ENCODE data around the gene TBC1D28.
A peak's percentile ranks its signal among the peaks of the same experiment; 100 is the strongest.
"Not testable (repeated sequence)": the region's sequence is repeated elsewhere in the genome, so short reads cannot be mapped to it uniquely, and the experiment has no call there.

The TBC1D28 gene

GRCh38 chr17:18634550-18635263 is 9.5 kb downstream of the TBC1D28 start:
- H3K27ac Mint-ChIP-seq; H3K4me1 Mint-ChIP-seq (ENCODE audit: low read depth); H3K9me3 Mint-ChIP-seq; H3K36me3 Mint-ChIP-seq (ENCODE audit: low read depth): not testable (repeated sequence)
- peak overlapping the region; percentile 73 for H3K4me3 Mint-ChIP-seq
- peaks cover 19% of the 10 kb centered on the region for H3K27me3 Mint-ChIP-seq

DNA sequence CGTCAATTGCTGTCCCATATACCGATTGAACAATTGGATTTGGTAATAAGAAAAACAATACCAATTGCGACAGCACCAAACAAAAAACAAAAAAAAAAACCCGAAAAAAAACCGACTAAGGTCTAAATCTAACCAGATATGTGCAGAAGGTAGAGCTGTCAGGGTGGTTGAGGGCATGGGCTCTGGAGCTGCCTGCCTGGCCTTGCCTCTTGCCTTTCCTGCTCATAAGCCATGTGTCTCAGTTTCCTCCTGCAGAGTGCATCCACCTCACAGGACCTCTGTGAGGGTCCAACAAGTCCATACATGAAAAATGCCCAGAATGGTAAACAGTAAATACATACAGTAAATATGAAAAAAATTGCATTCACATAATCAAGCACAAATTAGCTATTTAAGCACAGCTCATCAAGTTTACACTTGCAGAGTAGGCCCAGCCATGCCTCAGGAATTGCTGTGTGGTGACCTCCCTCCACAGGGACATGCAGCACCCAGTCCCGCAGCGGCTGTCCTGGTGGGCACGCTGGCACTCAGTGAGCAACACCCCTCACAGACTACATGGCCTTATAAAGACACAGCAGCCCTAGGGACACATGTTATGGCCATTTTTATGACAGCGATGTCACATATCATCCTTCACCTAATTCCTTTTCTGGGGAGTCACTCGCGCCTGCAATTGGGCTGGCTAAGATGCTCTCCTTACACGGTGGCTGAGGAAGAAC is 17.9 kb downstream of the TBC1D28 start:
- no peaks in the 10 kb centered on the region for H3K36me3 Mint-ChIP-seq (ENCODE audit: low read depth)
- peaks cover 5% of the 10 kb centered on the region for H3K27me3 Mint-ChIP-seq
- no peak overlapping the region for H3K27ac Mint-ChIP-seq
- peaks cover 15% of the 10 kb centered on the region for H3K4me1 Mint-ChIP-seq (ENCODE audit: low read depth)
- H3K4me3 Mint-ChIP-seq, result peak overlapping the region; percentile 46
- no peaks in the 10 kb centered on the region for H3K9me3 Mint-ChIP-seq

- H3K9me3 Mint-ChIP-seq; H3K36me3 Mint-ChIP-seq (ENCODE audit: low read depth); H3K27me3 Mint-ChIP-seq: not testable (repeated sequence)
- Mint-ChIP-seq H3K4me3 (peak overlapping the region; percentile 90), H3K4me1 (ENCODE audit: low read depth) (peaks cover 15% of the 10 kb centered on the region), H3K27ac (peak overlapping the region; percentile 89)
These were observed 18.6 kb downstream of the TBC1D28 start for GRCh38 chr17:18625509-18626104.

DNA sequence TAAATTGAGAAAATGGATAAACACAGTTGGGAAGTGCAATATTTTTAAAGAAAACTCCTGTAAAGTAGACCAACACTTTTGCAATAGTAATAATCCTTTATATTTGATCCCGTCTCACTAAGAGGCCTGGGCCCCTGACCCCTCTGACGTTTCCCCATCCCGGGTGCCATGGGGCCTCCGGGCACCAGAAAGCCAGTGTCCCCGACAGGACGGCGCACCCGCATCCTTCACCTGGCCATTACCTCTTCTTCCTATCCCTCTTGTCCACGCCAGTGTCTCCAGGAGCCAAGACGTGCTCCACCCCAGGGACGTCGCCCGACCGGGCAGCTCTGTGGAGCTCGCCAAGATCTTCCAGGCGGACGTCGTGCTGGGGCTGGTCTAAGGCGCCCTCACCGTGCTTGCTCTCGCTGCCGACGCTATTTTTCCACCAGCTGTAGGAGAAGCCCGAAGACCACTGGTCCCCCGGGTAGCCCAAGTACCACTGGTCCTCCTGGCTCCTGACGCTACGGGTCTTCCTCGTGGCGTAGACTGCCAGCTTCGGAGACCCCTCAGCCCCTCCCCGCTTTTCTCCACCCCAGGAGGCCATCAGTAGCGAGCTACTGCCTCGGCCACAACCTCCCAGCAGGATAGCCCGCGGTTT is 19.2 kb downstream of the TBC1D28 start:
- not testable (repeated sequence) for H3K9me3 Mint-ChIP-seq; H3K36me3 Mint-ChIP-seq (ENCODE audit: low read depth); H3K27me3 Mint-ChIP-seq
- Mint-ChIP-seq H3K4me3 (peak overlapping the region; percentile 90), H3K27ac (peak overlapping the region; percentile 89), H3K4me1 (ENCODE audit: low read depth) (peaks cover 15% of the 10 kb centered on the region)

- H3K9me3 Mint-ChIP-seq; H3K27ac Mint-ChIP-seq; H3K36me3 Mint-ChIP-seq (ENCODE audit: low read depth); H3K27me3 Mint-ChIP-seq; H3K4me1 Mint-ChIP-seq (ENCODE audit: low read depth); H3K4me3 Mint-ChIP-seq: not testable (repeated sequence)
These were observed 26.6 kb downstream of the TBC1D28 start for GRCh38 chr17:18617613-18618012.

DNA sequence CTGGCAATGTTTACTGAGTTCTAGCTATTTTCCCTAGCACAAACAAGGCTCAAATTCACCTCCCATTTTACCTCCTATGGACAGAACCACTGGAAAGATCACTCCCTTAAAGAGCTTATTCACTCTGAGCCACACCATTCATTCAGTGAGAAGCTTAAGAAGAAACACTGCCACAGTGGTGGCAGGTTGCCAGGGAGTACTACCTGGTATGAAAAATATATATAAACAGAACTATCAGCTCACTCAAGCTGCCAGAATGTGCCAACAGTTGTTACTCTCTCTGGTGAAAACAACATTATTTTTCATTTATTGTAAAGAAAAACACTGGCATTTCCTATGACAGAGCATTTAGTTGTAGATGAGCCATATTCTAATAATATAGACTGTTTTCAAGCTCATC is 31.2 kb downstream of the TBC1D28 start:
- H3K36me3 Mint-ChIP-seq (ENCODE audit: low read depth); H3K27ac Mint-ChIP-seq; H3K9me3 Mint-ChIP-seq; H3K4me3 Mint-ChIP-seq; H3K4me1 Mint-ChIP-seq (ENCODE audit: low read depth): not testable (repeated sequence)
- peaks cover 22% of the 10 kb centered on the region for H3K27me3 Mint-ChIP-seq

DNA sequence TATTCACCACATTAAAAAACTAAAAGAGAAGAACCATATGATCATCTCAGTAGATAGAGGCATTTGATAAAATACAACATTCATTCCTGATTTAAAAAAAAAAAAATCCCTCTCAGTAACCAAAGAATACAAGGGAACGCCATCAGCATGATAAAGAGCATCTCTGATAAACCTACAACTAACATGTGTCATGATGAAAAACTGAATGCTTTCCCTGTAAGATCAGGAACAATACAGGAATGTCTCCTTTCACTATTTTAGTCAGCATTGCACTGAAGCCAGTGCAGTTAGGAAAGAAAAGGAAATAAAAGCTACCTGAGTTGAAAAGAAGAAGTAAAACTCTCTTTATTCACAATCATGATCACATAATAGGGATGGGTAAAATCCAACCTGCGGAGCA is 51.1 kb downstream of the TBC1D28 start:
- not testable (repeated sequence) for H3K4me3 Mint-ChIP-seq; H3K4me1 Mint-ChIP-seq (ENCODE audit: low read depth); H3K27me3 Mint-ChIP-seq; H3K9me3 Mint-ChIP-seq; H3K27ac Mint-ChIP-seq; H3K36me3 Mint-ChIP-seq (ENCODE audit: low read depth)
